Activated CD8-positive, alpha-beta T cell treated with anti-CD3 and anti-CD28 coated beads for 36 hours (primary cell): ENCODE measurements around the gene ERF. TPM values are rescaled to one million over a fixed set of nuclear protein-coding genes. Genes with fewer than 3 reads are reported as not detected.

ENCODE experiments used
- ATAC-seq: fragments of 200-7000 bp; cut with Tn5 transposase; one replicate; pipeline ENCODE4 v1.10.0; 2021; ENCODE audit warnings: mild to moderate bottlenecking, moderate library complexity
- CTCF ChIA-PET: fragments of 350-600 bp; sonication (Branson Sonifier 250); formaldehyde crosslinking; loops from one replicate; lab custom pipeline; 2021; ENCODE audit warnings: antibody characterized with exemption; lab: Charles Lee
- POLR2A ChIA-PET: fragments of 350-600 bp; sonication (Branson Sonifier 250); formaldehyde crosslinking; loops from one replicate; lab custom pipeline; 2021; ENCODE audit warnings: antibody characterized with exemption; lab: Charles Lee
- DNase-seq: peaks from one replicate; pipeline ENCODE4 v3.0.0-alpha.2; 2020
- H3K27ac Mint-ChIP-seq: one replicate; pipeline ENCODE4 v1.8.0; 2021; ENCODE audit warnings: mild to moderate bottlenecking, mixed read lengths
- H3K27me3 Mint-ChIP-seq: one replicate; pipeline ENCODE4 v1.8.0; 2021; ENCODE audit warnings: mixed read lengths
- H3K36me3 Mint-ChIP-seq: one replicate; pipeline ENCODE4 v1.8.0; 2021; ENCODE audit warnings: low read depth, mixed read lengths
- H3K4me1 Mint-ChIP-seq: one replicate; pipeline ENCODE4 v1.8.0; 2021; ENCODE audit warnings: low read depth, mixed read lengths
- H3K4me3 Mint-ChIP-seq: one replicate; pipeline ENCODE4 v1.8.0; 2021; ENCODE audit warnings: mild to moderate bottlenecking, moderate library complexity, mixed read lengths
- H3K9me3 Mint-ChIP-seq: one replicate; pipeline ENCODE4 v1.8.0; 2021; ENCODE audit warnings: mixed read lengths
- CTCF ChIP-seq: fragments of 200-600 bp; IDR thresholded peaks from one replicate; pipeline ENCODE4 v1.8.0; 2022; ENCODE audit warnings: antibody characterized with exemption, mild to moderate bottlenecking
- intact Hi-C: fragments of 100-400 bp; cut with micrococcal nuclease; formaldehyde crosslinking; loops from one replicate; pipeline ENCODE4 v1.10.0; 2022
- total RNA-seq, 2 experiments: library from RNA; stranded (reverse); gene quantifications; one replicate each; pipeline ENCODE4 v1.2.3, GENCODE V29; 2021

ERF gene
- total RNA-seq = 10 to 100 TPM; 60.0 to 69.2 TPM

GRCh38 chr19:42254850-42255765 lies at the start of gene ERF:
Gene ERF (minus strand): TSS chr19:42255128. CDS start chr19:42254999, 129 bp downstream.
- H3K27me3 Mint-ChIP-seq = peaks cover 5% of the 10 kb centered on the region
- CTCF ChIA-PET = interaction anchor here (0.8 to 1.5 kb wide), 4 partner anchors 12 to 184 kb away, joined by 3 to 4 read pairs (median 4); no protein-coding TSS in a partner anchor
- DNase-seq (peak; percentile 95), ATAC-seq (peak; percentile 76)
- H3K4me3 Mint-ChIP-seq = peak within 1 kb of the TSS; percentile 95
- POLR2A ChIA-PET = interaction anchor here (1.0 to 2.1 kb wide), 7 partner anchors 10 to 124 kb away, joined by 3 to 11 read pairs (median 3); no protein-coding TSS in a partner anchor
- peaks cover 18% of the 10 kb centered on the region for H3K36me3 Mint-ChIP-seq
- intact Hi-C loops = loop anchor here (2.0 kb wide), 1 partner anchor 14 kb away; the partner anchor contains the start of gene CIC
- H3K27ac Mint-ChIP-seq = peak within 1 kb of the TSS; percentile 81
- TF ChIP-seq CTCF = no peak
- no peaks in the 10 kb centered on the region for H3K9me3 Mint-ChIP-seq
- peaks cover 27% of the 10 kb centered on the region for H3K4me1 Mint-ChIP-seq

- ChIA-PET POLR2A (interaction anchor here (0.7 kb wide), 1 partner anchor 57 kb away, joined by 3 read pairs; no protein-coding TSS in a partner anchor), CTCF (interaction anchor here (1.3 kb wide), 4 partner anchors 10 to 195 kb away, joined by 3 to 4 read pairs (median 3); no protein-coding TSS in a partner anchor)
- Mint-ChIP-seq H3K4me3 (no peak overlapping the region), H3K36me3 (no peaks in the 10 kb centered on the region), H3K4me1 (peaks cover 18% of the 10 kb centered on the region), H3K9me3 (no peaks in the 10 kb centered on the region), H3K27ac (no peak overlapping the region), H3K27me3 (no peaks in the 10 kb centered on the region)
- DNase-seq = no peak
- ATAC-seq = no peak
- TF ChIP-seq CTCF = no peak
- intact Hi-C loops = no loop called here
These were observed 48.9 kb upstream of the ERF start for GRCh38 chr19:42303876-42304275.

GRCh38 chr19:42303101-42303464 lies 48.2 kb upstream of the ERF start:
- ATAC-seq (no peak), DNase-seq (no peak)
- ChIA-PET POLR2A (interaction anchor here (0.7 to 1.3 kb wide), 4 partner anchors 11 to 179 kb away, joined by 3 to 5 read pairs (median 3); no protein-coding TSS in a partner anchor), CTCF (interaction anchor here (1.3 to 1.4 kb wide), 2 partner anchors 24 to 254 kb away, joined by 3 to 5 read pairs; no protein-coding TSS in a partner anchor)
- Mint-ChIP-seq H3K36me3 (no peaks in the 10 kb centered on the region), H3K4me3 (peak overlapping the region; percentile 84), H3K9me3 (no peaks in the 10 kb centered on the region), H3K27ac (peak overlapping the region; percentile 91), H3K27me3 (no peaks in the 10 kb centered on the region), H3K4me1 (peaks cover 18% of the 10 kb centered on the region)
- no peak for TF ChIP-seq CTCF
- intact Hi-C loops = no loop called here

- ATAC-seq = peak; percentile 14
- H3K9me3 Mint-ChIP-seq = no peaks in the 10 kb centered on the region
- TF ChIP-seq CTCF = no peak
- peak within 1 kb of the TSS; percentile 84 for H3K4me3 Mint-ChIP-seq
- ChIA-PET POLR2A (interaction anchor here (0.6 to 1.3 kb wide), 10 partner anchors 9 to 178 kb away, joined by 3 to 5 read pairs (median 3); no protein-coding TSS in a partner anchor), CTCF (interaction anchor here (0.9 to 1.4 kb wide), 4 partner anchors 59 to 252 kb away, joined by 3 to 5 read pairs (median 4); no protein-coding TSS in a partner anchor)
- DNase-seq = peak; percentile 45
- H3K27me3 Mint-ChIP-seq = no peaks in the 10 kb centered on the region
- intact Hi-C loops = no loop called here
- H3K36me3 Mint-ChIP-seq = peaks cover 2% of the 10 kb centered on the region
- H3K27ac Mint-ChIP-seq = peak within 1 kb of the TSS; percentile 91
- peaks cover 18% of the 10 kb centered on the region for H3K4me1 Mint-ChIP-seq
These were observed 46.8 kb upstream of the ERF start, which contains the start of gene PRR19 for GRCh38 chr19:42301646-42302203. Gene PRR19 (plus strand): TSS chr19:42302132. CDS start chr19:42309585, 7,453 bp downstream.
